Measurements from ENCODE around the gene UBXN10.
A peak's percentile ranks its signal among the peaks of the same experiment; 100 is the strongest.
"Not testable (repeated sequence)": the region's sequence is repeated elsewhere in the genome, so short reads cannot be mapped to it uniquely, and the experiment has no call there.

The UBXN10 gene

GRCh38 chr1:20210736-20211460 is 25.0 kb downstream of the UBXN10 start:
- DNase-seq = no peak

DNA sequence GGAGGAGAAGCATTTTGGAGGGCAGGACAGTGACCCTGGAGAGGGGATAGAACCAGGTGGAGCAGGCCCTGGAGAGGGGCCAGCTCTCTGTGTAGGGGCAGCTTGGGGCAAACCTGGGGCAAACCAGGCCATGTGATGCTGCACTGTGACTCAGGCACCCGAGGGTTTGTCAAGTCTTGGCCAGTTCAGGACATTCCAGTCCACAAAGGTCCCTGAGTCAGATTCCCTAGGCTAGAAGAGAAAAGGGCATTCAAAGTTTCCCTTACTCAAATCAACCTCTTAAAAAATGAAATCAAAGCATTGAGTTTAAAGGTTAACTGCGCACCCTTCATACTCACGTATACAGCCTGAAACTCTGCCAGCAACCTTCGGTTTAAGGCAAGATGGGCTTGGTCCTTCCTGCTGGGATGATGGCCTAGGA is 25.6 kb downstream of the UBXN10 start:
- DNase-seq = no peak

GRCh38 chr1:20212085-20212684 is 26.3 kb downstream of the UBXN10 start:
- DNase-seq = no peak

GRCh38 chr1:20212685-20213331 is 26.9 kb downstream of the UBXN10 start:
- DNase-seq = peak; percentile 45

GRCh38 chr1:20215716-20216115 is 29.8 kb downstream of the UBXN10 start:
- DNase-seq = no peak

- no peak for DNase-seq
Measured at GRCh38 chr1:20216574-20216973, 30.7 kb downstream of the UBXN10 start.

- DNase-seq = not testable (repeated sequence)
Measured at GRCh38 chr1:20219053-20219452, 33.2 kb downstream of the UBXN10 start.

GRCh38 chr1:20220036-20220435 is 34.1 kb downstream of the UBXN10 start:
- no peak for DNase-seq

DNA sequence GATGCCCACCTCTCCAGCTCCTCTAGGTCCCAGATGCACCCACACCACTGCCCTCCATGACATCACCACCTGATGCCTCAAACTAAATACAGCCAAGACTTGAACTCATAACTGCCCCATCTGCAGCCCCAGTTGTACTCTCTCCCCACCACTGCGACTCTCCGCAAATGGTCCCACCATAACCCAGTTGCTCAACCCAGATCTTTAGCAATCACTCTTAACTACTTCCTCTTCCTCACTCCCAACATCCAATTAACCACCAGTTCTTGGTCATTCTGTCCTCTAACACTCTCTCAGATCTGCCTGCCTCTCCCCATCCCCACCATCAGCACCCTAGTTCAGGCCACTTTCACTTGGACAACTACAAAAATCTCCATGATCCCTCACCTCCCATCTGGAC is 37.2 kb downstream of the UBXN10 start:
- DNase-seq = no peak

- no peak for DNase-seq
Measured at GRCh38 chr1:20223551-20224419, 37.9 kb downstream of the UBXN10 start.

DNA sequence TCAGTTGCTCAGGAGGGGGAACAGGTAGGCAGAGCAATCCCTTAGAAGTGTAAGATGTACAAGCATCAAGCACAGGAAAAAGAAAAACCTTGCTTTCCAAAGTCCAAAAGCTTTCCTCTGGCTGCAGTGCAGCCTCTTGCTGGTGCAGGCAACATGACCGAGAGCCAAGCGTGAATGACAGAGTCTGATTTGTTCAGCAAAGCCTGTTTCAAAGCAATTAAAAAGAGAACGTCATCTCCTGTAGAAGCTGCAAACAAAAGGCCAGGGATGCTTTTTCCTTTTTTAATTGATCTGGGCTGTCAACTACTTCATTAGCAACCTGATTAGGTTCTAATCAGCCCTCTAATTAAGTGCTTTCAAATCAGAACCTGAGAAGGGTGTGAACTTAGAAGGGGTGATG is 38.6 kb downstream of the UBXN10 start:
- no peak for DNase-seq

DNA sequence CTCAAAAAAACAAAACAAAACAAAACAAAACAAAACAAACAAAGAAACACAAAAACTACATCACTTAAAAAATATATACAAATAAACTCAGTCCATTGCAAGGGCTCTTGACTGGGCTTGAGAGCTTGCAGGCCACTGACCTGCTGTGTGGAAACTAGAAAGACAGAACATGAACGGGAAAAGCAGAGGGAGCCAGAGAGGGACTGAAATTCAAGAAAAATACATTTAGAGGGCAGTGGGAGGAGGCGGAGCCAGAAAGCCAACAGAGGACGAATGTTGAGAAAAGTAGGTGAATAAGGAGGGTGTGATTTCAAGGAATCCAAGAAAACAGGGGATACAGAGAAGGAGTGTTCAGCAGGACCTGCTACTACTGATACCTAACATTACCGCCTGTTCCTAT is 41.8 kb downstream of the UBXN10 start:
- no peak for DNase-seq

DNA sequence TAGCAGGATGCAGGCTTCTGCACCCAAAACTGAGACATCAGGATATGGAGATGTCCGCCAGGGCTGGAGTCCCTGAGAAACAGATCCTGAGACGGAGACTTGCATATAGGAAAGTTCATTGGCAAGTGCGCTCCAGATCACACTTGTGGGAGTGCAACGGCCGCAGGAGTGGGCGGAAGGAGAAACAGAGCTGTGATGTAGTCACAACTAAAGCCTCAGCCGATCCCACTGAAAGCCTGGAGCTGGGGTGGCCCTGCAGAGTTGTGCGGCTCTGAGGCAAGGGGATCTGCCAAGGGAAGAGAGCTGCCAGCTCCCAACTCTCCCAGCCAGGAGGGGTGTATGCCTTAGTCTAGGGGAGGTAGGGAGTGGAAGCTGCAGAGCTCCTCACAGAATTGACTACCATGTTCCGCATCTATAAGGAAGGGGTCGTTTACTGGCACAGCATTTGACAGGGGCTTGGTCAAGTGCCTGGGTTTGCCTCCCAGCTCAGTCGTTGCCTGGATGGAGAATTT is 42.5 kb downstream of the UBXN10 start:
- no peak for DNase-seq

- no peak for DNase-seq
Measured at GRCh38 chr1:20229171-20229570, 43.3 kb downstream of the UBXN10 start.

- not testable (repeated sequence) for DNase-seq
Measured at GRCh38 chr1:20232564-20232963, 46.7 kb downstream of the UBXN10 start.

DNA sequence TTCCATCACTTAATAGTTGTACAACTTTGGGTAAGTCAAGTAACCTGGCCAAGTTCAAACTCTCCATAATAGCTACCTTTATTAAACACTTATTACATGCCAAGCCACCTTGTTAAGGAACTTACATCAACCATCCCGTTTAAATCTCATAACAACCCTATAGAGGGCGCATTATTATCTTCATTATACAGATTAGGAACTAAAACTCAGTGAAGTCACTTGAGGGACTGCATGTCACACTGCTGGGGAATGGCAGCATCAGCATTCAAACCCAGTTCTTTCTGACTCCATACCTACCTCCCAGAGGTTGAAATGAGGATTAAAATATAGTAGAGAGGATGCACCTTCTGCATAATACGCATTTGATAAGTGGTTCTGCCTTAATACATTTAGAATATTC is 47.5 kb downstream of the UBXN10 start:
- no peak for DNase-seq

DNA sequence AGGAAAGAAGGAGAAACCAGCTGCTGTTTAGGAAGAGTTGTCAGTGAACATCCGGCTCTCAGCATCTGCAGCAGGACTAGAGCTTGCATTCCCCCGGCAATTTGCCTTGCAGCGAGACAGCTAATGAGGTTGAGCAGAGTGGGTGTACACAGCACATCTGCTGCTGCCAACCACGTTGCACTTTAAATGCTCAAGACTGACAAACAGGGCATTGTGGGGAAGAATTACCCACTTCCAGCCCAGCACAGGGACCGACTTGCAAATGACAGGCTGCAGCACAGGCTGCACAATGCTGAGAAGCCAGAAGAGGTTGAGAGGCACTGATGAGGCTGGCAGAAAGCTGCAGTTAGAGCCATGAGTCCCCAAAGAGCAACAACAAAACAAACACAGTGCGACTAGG is 48.0 kb downstream of the UBXN10 start:
- no peak for DNase-seq

DNA sequence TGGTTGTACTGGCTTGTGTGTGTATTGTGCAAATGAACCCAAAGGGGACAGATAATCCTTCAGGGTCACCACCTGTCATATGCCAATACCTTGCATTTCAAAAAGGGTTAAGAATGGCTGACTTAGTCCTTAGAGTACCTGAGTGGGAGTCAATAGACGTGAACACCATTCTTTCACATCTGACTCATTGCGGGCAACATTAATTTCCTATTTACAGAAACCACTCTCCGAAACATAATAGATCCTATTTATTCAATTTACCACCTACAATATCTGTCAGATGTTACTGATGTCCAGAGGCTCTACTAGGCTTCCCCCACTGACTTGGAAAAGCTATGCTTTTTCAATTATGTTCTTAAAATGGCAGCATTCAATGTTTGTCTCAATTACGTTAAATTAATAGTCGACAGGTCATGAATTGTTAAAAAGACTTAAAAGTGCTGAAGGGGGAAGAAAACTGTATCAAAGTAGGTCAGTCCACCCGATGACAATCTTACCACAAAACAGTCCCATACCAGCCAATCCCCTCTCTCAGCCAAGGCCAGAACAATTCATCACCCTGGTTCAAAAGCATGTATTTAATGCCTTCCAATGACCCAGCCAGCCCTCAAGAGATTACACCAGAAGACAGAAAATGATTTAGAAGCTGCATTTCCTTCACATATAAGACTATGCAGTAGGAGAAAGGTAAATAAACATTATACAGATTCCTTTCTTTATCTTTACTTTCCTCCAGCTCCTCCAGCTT is 49.1 kb downstream of the UBXN10 start:
- DNase-seq = no peak

GRCh38 chr1:20237646-20238045 is 51.8 kb downstream of the UBXN10 start:
- no peak for DNase-seq

GRCh38 chr1:20240012-20240411 is 54.1 kb downstream of the UBXN10 start:
- no peak for DNase-seq

DNA sequence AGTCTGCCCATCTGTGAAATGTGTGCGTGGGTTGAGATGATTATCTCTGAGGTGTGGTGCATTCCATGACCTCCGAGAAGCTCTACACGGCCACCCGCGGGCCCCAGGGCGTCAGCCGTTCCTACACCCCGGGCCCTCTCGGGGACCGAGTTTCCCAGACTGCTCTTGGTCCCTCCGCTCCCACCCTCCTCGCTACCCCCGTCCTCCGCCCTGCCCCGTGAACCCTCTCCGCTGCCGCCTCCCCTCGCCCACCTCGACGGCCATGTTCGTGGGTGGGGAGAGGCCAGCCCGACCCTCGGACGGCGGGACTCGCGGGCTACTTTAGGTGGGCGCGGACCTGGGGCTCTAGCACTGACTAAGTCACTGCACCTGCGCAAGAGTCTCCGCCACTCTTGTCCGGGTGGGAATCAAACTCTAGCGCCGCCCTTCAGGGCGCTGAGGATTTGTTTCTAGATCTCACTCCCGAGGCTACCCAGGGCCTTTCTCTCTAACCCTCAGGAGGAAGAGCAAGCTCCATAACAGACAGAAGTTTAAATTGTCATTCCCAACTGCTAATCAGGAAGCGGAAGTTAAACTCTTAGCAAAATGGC is 57.1 kb downstream of the UBXN10 start:
- DNase-seq = no peak

All from CD4-positive, alpha-beta T cell treated with Interferon gamma for 1 hour (primary cell).